ENCODE data around the gene MEGF9.

The MEGF9 gene

DNA sequence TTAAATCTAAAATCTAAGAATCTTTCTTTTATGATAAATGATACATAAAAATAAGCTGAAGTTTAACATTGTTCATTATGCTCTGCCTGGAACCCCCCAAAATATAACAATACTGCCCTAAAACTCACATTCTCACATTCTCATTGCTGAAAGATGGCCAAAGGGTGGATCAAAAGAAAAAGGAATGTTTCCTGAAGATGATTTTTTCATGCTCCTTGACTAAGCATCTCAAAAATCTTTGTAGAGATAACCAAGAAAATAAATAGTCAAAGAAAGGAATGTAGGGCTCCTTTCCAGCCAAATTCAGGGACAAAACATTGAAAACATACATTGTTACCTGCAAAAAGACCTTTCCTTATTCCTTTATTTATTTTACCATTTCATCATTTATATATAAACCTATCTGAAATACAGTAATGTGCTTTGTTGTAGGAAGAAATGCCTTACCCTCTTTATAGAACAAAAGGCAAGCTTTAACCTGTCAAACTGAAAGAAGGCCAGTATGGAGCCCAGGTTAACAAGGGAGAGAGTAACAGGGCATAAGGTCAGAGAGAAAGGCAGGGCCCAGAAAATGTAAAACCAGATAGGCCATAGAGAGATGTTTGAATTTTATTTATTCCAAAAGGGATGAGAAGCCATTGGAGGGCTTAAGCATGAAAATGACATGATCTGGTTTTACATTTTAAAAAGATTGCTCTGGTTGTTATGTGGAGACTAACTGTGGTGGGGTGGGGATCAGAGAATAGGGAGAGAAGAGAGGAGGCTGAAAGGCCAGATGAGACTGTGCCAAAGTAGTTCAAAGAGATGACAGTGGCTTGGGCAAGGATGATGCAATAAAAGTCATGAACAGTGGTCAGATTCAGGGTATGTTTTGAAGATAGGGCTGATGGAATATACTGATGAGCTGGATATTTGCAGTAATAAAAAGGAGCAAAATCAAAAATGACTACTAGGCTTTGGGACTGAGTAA, 97.0 kb downstream of the MEGF9 start:
- TF ChIP-seq, protein P1, sequence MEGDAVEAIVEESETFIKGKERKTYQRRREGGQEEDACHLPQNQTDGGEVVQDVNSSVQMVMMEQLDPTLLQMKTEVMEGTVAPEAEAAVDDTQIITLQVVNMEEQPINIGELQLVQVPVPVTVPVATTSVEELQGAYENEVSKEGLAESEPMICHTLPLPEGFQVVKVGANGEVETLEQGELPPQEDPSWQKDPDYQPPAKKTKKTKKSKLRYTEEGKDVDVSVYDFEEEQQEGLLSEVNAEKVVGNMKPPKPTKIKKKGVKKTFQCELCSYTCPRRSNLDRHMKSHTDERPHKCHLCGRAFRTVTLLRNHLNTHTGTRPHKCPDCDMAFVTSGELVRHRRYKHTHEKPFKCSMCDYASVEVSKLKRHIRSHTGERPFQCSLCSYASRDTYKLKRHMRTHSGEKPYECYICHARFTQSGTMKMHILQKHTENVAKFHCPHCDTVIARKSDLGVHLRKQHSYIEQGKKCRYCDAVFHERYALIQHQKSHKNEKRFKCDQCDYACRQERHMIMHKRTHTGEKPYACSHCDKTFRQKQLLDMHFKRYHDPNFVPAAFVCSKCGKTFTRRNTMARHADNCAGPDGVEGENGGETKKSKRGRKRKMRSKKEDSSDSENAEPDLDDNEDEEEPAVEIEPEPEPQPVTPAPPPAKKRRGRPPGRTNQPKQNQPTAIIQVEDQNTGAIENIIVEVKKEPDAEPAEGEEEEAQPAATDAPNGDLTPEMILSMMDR (IDR thresholded peaks at IDR 0.05; ENCODE audit: low read depth, low read length, missing control alignments) = no peak
- H3K4me3 ChIP-seq (ENCODE audit: low read depth, low read length) = no peak overlapping the region
- DNase-seq (ENCODE audit: low read depth) = no peak

DNA sequence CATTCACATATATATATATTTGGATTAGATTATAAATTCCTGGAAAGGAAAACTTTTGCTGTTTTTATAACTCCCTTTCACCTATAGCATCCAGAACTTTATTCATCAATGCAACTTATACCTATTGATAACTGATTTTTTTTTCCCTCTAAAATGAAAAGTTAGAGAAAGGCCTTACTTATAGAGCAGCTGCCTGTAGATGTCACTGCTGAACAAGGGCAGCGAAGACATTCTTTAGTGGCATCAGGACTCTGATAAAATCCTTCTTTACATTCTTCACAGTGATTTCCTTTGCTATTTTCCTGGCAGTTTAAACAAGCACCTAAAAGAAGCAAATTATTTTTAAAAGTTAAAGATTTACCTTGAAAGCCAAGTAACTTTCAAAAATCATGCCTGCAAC, 102.1 kb downstream of the MEGF9 start:
- DNase-seq (ENCODE audit: low read depth) = no peak
- TF ChIP-seq, protein P1 (IDR thresholded peaks at IDR 0.05; ENCODE audit: low read depth, low read length, missing control alignments) = no peak
- H3K4me3 ChIP-seq (ENCODE audit: low read depth, low read length) = no peak overlapping the region

DNA sequence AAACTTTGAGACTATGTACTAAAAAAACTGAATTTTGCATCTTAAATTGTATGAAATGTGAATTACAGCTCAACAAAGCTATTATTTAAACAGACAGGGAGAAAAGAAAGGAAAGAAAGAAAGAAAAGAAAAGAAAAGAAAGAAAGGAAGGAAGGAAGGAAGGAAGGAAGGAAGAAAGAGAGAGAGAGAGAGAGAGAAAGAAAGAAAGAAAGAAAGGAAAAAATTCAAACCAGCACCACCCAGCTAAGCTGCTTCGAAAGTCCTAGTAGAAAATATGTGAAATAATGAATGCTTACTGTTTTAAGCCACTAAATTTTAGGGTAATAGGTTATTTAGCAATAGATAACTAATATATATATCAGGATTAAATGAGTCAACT, 102.6 kb downstream of the MEGF9 start:
- H3K4me3 ChIP-seq (ENCODE audit: low read depth, low read length) = no peak overlapping the region
- DNase-seq (ENCODE audit: low read depth) = no peak
- TF ChIP-seq, protein P1 (IDR thresholded peaks at IDR 0.05; ENCODE audit: low read depth, low read length, missing control alignments) = no peak

DNA sequence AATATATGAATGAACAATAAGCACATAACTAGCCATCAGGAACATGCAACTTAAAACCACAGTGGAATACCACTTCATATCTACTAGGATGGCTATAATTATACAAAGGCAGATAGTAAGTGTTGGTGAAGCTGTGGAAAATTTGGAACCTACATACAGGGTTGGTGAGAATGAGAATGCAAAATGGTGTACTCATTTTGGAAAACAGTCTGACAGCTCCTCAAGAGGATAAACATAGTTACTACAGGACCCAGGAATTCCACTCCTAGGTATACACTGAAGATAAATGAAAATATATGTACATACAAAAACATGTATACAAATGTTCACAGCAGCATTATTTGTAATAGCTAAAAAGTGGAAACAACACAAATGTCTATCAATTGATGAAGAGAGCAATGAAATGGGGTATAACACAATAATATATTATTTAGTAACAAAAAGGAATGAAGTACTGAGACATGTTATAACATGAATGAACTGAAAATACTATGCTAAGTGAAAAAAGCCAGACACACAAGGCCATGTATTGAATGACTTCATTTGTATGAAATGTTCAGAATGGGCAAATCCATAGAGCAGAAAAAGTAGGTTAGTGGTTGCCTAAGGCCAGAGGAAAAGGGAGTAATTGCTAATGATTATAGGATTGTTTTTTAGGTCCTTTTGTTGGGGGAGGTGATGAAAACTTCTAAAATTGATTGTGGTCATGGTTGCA, 103.1 kb downstream of the MEGF9 start:
- H3K4me3 ChIP-seq (ENCODE audit: low read depth, low read length) = no peak overlapping the region
- TF ChIP-seq, protein P1 (IDR thresholded peaks at IDR 0.05; ENCODE audit: low read depth, low read length, missing control alignments) = peak; percentile 19
- no peak for DNase-seq (ENCODE audit: low read depth)

DNA sequence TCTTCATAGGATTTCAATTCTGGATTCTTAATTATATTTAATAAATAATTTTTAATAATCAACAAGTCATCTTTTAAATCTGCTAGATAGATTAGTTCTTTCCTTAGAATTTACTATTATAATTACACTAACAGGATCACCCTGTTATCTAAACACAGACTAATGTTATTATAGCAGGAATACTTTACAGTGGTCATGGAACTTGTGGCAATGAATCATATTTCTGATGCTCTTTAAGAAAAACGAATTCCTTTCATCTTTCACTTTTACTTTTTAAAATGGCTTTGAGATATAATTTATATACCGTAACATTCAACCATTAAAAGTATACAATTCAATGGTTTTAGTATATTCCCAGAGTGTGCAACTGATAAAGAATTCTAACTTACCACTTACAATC, 104.6 kb downstream of the MEGF9 start:
- H3K4me3 ChIP-seq (ENCODE audit: low read depth, low read length) = no peak overlapping the region
- TF ChIP-seq, protein P1 (IDR thresholded peaks at IDR 0.05; ENCODE audit: low read depth, low read length, missing control alignments) = no peak
- no peak for DNase-seq (ENCODE audit: low read depth)

DNA sequence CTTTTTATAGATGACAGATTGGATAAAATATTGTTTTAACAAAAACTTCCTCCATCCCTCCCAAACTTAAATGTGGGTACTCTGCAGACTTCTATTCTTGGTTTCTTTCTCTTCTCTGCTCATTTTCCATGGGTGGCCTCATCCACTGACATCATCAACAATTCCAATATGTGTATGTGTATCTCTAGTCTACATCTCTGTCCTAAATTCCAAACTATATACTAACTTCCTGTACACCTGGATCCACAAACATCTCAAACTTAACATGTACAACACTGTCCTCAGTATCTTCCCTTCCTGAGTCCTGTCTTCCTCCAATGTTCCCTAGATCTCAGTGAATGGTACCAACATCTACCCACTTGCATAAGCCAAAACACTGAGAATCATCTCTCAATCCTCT, 105.8 kb downstream of the MEGF9 start:
- TF ChIP-seq, protein P1 (IDR thresholded peaks at IDR 0.05; ENCODE audit: low read depth, low read length, missing control alignments) = no peak
- DNase-seq (ENCODE audit: low read depth) = no peak
- no peak overlapping the region for H3K4me3 ChIP-seq (ENCODE audit: low read depth, low read length)

Data from GM12864 (cell line).